ES-I3 (cell line): ENCODE data around the gene TYW1B.
"Not testable (repeated sequence)": the region's sequence is repeated elsewhere in the genome, so short reads cannot be mapped to it uniquely, and the experiment has no call there.

Experiments used
- H3K36me3 ChIP-seq: 2 replicates; pipeline ENCODE4 v1.6.1; 2013; ENCODE audit warnings: mild to moderate bottlenecking, low read length, control low read depth, moderate library complexity; ENCODE audit not compliant: insufficient read depth
- H3K4me1 ChIP-seq: 2 replicates; pipeline ENCODE4 v1.6.1; 2013; ENCODE audit warnings: mild to moderate bottlenecking, control low read depth, low read length; ENCODE audit not compliant: insufficient read depth
- H3K9ac ChIP-seq: 2 replicates; pipeline ENCODE4 v1.6.1; 2013; ENCODE audit warnings: low read depth, mild to moderate bottlenecking, low read length, moderate library complexity
- H3K9me3 ChIP-seq: 2 replicates; pipeline ENCODE4 v1.6.1; 2013; ENCODE audit warnings: mild to moderate bottlenecking, low read length, moderate library complexity; ENCODE audit not compliant: control insufficient read depth, insufficient read depth

Gene TYW1B, protein sequence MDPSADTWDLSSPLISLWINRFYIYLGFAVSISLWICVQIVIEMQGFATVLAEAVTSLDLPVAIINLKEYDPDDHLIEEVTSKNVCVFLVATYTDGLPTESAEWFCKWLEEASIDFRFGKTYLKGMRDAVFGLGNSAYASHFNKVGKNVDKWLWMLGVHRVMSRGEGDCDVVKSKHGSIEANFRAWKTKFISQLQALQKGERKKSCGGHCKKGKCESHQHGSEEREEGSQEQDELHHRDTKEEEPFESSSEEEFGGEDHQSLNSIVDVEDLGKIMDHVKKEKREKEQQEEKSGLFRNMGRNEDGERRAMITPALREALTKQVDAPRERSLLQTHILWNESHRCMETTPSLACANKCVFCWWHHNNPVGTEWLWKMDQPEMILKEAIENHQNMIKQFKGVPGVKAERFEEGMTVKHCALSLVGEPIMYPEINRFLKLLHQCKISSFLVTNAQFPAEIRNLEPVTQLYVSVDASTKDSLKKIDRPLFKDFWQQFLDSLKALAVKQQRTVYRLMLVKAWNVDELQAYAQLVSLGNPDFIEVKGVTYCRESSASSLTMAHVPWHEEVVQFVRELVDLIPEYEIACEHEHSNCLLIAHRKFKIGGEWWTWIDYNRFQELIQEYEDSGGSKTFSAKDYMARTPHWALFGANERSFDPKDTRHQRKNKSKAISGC

DNA sequence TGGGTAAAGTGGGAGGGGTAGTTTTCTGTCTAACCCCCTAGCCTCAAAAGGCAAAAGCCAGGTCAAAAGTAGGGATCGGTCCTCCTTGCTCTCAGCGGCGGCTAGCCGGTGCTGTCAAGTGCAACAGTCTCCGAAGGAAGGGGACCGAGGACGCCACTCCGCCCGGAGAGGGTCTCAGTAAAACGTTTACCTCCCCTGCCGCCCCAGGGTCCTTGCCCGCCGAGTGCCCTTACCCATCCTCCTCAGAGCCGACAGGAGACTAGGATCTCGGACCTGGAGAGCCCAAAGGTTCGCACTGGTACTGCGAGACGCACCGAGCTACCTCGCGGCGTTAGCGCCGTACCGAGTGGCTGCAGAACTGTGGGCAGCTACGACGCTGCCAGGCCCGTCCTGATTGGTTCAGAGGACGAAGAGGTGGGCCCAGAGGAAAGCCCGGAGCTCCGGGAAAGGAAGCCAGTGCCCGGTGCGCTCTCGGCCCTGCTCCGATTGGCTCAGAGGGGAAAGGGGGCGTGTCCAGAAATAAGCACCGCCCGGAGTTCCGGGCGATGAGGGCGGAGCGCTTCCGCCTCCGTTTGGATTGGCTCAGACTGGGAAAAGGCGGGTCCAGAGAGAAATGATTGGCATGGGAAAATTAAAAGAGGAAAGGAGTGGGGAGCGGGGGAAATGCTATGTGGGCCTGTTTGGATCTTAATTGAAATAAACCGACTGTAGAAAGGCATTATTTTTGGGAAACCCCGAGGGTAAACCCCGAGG, at the start of gene TYW1B:
Gene TYW1B, minus strand, starts transcription at position 362 of the 753 bp plus-strand sequence. Its CDS starts 125 bp downstream, at position 237.
- peak within 1 kb of the TSS; percentile 81 for H3K9ac ChIP-seq
- not testable (repeated sequence) for H3K9me3 ChIP-seq, H3K4me1 ChIP-seq, H3K36me3 ChIP-seq

DNA sequence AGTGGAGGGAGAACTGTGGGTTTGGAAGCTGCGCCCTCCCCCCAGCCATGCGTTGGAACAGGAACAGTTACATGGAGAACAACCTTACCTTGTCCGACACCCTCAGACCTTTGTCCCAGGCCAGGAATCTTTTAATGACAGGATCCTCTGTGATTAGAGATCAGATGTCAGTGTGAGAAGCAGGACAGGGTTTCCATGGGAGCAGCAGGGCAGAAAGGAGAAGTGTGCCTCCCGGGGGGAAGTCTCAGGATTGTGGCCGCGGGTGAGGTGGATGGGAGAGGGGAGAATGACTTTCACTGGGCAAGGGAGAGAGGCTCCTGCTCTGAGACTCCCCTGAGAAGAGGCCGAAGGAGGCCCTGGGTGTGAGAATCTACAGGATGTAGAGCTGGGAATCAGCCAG, 39.6 kb upstream of the TYW1B start:
- H3K36me3 ChIP-seq, H3K4me1 ChIP-seq, H3K9ac ChIP-seq, H3K9me3 ChIP-seq: not testable (repeated sequence)

GRCh38 chr7:72858846-72859400, 30.9 kb upstream of the TYW1B start:
- not testable (repeated sequence) for H3K9ac ChIP-seq, H3K36me3 ChIP-seq, H3K9me3 ChIP-seq, H3K4me1 ChIP-seq

GRCh38 chr7:72857925-72858324, 29.9 kb upstream of the TYW1B start:
- H3K36me3 ChIP-seq, H3K9me3 ChIP-seq, H3K4me1 ChIP-seq, H3K9ac ChIP-seq: not testable (repeated sequence)

GRCh38 chr7:72855261-72855660, 27.3 kb upstream of the TYW1B start:
- not testable (repeated sequence) for H3K9me3 ChIP-seq, H3K36me3 ChIP-seq, H3K9ac ChIP-seq, H3K4me1 ChIP-seq

GRCh38 chr7:72852937-72853336, 24.9 kb upstream of the TYW1B start:
- not testable (repeated sequence) for H3K9me3 ChIP-seq, H3K36me3 ChIP-seq, H3K9ac ChIP-seq, H3K4me1 ChIP-seq

GRCh38 chr7:72850746-72851145, 22.7 kb upstream of the TYW1B start:
- H3K36me3 ChIP-seq, H3K4me1 ChIP-seq, H3K9me3 ChIP-seq, H3K9ac ChIP-seq: not testable (repeated sequence)

DNA sequence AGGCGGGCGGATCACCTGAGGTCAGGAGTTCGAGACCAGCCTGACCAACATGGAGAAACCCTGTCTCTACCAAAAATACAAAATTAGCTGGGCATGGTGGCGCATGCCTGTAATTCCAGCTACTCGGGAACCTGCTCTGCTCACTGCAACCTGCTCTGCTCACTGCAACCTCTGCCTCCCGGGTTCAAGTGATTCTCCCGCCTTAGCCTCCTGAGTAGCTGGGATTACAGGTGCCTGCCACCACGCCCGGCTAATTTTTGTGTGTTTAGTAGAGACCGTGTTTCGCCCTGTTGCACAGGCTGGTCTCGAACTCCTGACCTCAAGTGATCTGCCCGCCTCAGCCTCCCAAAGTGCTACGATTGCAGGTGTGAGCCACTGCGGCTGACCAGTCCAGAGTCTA, 16.1 kb upstream of the TYW1B start:
- H3K9ac ChIP-seq: not testable (repeated sequence)

DNA sequence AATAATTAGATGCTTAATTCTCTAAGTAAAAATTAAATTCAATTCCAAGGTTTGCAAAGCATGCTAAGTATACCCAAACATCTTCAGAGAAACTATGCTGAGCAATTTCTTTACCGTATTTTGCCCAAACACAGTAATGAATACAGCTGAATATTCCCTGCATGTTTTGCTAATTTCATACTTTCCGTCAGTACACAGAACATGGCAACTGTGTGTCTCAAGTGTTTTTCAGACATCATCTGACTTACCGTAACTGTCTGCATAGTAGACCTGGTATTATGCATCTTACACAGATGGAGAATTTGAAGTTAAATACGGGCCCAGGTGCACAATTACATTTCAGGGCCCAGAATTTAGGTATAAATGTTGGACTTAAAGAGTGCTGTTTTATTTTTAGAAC, 15.2 kb upstream of the TYW1B start:
- H3K4me1 ChIP-seq: not testable (repeated sequence)

More for the DNA sequence above, 16.1 kb upstream of the TYW1B start:
- not testable (repeated sequence) for H3K36me3 ChIP-seq, H3K9me3 ChIP-seq, H3K4me1 ChIP-seq

DNA sequence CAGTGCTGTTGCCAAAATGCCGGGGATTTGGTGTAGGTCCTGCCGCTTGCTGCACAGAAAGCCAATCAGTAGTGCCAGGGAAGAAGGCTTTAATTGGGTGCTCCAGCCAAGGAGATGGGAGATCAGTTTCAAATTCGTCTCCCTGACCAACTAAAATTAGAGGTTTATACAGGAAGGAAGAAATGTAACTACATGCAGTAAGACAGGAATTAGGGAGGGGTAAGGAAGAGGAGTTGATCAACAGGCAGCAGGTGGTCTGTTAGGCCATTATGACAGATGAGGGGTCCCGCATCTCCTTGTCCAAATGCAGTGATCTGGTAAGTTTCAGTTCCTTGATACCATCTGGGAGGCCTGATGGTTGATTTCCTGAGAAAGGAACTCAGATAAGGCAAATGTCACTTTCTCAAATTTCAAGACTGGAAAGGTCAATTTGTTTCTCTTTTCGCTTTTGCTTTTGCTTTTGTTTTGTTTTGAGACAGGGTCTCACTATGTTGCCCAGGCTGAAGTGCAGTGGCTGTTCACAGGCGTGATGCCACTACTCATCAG, 13.0 kb upstream of the TYW1B start:
- not testable (repeated sequence) for H3K9me3 ChIP-seq, H3K36me3 ChIP-seq, H3K9ac ChIP-seq, H3K4me1 ChIP-seq

More for the DNA sequence above, 15.2 kb upstream of the TYW1B start:
- not testable (repeated sequence) for H3K9ac ChIP-seq, H3K36me3 ChIP-seq, H3K9me3 ChIP-seq

DNA sequence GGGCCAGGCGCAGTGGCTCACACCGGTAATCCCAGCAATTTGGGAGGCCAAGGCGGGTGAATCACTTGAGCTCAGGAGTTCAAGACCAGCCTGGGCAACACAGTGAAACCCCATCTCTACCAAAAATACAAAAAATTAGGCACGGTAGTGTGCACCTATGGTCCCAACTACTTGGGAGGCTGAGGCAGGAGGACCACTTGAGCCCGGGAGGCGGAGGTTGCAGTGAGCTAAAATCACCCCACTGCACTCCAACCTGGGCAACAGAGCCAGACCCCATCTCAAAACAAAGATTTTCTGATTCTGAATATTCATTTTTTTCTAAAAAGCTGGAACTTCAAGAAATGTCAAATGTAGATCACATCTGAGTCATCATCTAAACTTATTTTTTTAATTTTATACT, 10.3 kb upstream of the TYW1B start:
- not testable (repeated sequence) for H3K4me1 ChIP-seq, H3K9ac ChIP-seq, H3K36me3 ChIP-seq, H3K9me3 ChIP-seq

DNA sequence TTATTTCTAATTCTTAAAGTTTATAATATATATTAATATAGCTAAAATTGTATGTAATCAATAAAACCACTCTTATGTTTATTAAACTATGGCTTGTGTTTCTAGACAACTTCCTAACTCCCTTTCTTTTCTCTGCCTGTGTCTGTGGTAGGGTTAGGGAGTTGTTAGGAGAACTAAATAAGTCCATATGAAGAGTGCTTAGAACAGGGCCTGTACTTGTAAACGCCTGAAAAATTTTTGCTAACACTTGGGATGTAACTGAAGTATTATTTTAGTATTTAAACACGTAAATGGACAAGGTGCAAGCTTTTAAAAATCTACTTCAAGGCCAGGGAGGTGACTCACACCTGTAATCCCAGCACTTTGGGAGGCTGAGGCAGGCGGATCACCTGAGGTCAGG, 9.3 kb upstream of the TYW1B start:
- H3K9ac ChIP-seq, H3K9me3 ChIP-seq, H3K4me1 ChIP-seq, H3K36me3 ChIP-seq: not testable (repeated sequence)

- peak overlapping the region; percentile 81; the same call in 1 of the 2 replicates for H3K9ac ChIP-seq
- not testable (repeated sequence) for H3K9me3 ChIP-seq, H3K36me3 ChIP-seq, H3K4me1 ChIP-seq
Observed at GRCh38 chr7:72830567-72830966, 2.6 kb upstream of the TYW1B start.

DNA sequence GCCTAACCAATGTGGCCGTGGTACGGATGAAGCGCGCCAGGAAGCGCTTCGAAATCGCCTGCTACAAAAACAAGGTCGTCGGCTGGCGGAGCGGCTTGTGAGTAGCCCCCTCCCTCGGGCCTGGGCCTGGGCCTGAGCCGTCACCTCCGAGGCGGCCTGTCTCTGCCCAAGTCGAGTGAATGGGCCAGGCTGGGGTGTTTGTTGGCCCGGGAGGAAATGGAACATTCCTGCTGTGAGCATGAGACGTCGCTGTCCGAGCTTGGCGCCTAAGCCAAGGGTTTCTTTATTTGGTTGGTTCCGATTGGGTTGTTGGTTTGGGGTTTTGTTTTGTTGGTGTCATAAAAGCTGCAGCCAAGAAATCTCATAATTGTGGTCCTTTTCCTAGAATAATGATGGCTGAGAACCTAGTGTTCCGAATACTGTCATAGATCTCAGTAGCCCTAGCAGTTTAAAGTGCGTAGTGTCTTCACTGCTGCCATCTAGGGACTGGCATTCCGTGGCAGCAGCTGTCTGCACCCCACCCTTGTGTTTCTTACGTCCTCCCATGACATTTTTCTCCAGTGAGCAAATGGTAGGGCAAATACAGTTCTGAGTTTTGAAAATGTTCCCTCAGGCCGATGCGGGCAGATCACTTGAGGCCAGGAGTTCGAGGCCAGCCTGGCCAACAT, 1.8 kb upstream of the TYW1B start:
- not testable (repeated sequence) for H3K4me1 ChIP-seq, H3K36me3 ChIP-seq, H3K9me3 ChIP-seq
- H3K9ac ChIP-seq: peak overlapping the region; percentile 81; the same call in 1 of the 2 replicates
